ENCODE results near the gene C1QC. TPM values are rescaled to one million over a fixed set of nuclear protein-coding genes. Genes with fewer than 3 reads are reported as not detected.

The C1QC gene
- total and polyA plus RNA-seq, 2 of the 8 experiments (the other 6 are each of a cell fraction or from before 2014, with no cell fraction given), result not detected

DNA sequence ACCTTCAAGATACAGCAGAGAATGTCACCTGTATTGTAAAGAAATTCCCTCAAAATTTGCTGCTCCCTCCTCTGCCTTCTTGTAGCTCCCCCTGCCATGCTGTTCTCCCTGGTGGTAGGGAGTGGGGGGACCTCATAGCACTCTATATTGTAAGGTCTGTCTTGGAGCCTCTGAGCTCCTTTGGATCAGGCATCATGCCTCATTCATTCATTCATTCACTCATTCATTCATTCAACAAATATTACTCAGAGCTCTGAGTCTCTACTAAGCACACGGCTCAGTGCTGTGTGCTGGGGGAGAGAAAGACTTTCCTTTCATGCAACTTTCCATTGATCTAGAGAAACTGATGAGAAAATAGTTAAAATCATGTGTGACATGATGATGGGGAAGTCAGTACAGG lies 40.1 kb downstream of the C1QC start (continued):
- TF ChIP-seq CHD7 (IDR thresholded peaks at IDR 0.05; ENCODE audit: insufficient replicate concordance, low read length), result no peak

Data from H1 (cell line).